Stimulated activated CD8-positive, alpha-beta memory T cell treated with anti-CD3 and anti-CD28 coated beads, Interleukin-15, amount 100 ng/mL, for 1 hour (primary cell): ENCODE measurements around the gene SOCS7.

Experiments used
- DNase-seq: peaks from one replicate; pipeline ENCODE4 v3.0.0-alpha.2; 2020; ENCODE audit warnings: low read depth

Gene SOCS7

DNA sequence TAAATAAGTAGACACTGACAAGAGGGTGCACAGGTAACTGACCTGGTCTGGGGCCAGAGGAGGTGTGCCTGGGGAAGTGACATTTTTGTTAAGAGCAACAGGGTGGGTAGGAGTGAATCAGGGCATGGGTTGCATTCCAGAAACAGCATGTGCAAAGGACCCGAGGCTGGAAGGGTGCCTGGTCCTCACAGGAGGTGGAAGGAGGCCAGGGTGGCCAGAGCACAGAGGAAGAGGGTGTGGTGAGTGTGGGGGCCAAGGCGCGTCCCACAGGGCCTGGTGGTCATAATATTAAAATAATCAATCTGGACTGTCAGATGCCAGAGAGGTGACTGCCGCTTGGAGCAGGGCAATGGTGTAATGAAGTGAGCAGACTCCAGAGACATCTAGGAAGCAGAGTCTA is 90.9 kb downstream of the SOCS7 start:
- DNase-seq = no peak

GRCh38 chr17:38443356-38444031 is 91.8 kb downstream of the SOCS7 start:
- no peak for DNase-seq

- peak; percentile 10 for DNase-seq
These were observed 92.5 kb downstream of the SOCS7 start for GRCh38 chr17:38444151-38444550.

DNA sequence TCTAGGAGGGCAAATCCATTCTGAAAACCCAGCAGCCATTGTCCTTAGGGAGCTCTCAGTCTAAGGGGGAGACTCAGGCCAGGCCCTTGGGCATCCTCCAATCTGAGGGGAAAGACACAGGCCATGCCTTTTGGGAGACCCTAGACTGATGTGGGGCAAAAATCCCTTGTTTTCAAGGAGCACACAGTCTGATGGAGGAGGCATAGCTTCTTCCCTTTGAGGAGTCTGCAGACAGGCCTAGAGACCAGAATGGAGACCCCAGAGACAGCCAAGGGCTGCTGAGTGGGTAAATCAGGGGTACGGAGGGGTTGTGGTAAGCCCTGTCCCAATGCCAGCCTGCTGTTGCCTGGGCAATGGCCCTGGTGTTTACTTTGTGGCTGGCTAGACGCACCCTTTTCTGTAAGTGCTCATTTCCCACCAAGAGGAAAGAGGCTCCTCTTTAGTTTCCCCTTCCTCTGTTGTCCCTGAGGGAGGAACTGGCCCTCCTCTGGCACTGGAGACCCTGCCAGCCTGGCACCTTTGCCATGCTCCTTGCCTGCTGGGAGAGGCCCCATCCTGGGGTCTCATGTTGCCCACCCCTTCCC is 96.0 kb downstream of the SOCS7 start:
- DNase-seq = no peak

- no peak for DNase-seq
These were observed 96.6 kb downstream of the SOCS7 start for GRCh38 chr17:38448208-38448771.

DNA sequence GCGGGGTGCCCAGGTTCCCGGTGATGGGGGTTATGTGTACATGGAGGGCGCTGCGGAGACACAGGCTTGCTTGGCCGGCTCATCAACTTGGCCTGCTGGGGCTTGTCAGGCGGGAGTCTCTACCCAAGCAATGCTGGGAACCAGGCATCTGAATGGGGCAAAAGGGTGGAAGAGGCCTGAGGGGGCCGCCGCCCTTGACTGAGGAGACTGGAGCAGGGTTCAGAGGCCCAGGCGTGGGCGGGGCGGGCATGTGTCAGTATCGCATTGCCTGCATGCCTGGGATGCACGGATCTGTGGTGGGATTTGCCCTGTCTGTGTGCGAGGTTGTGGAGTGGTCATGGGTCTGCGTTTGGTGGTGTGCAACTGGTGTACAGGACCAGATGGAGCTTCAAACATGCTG is 97.7 kb downstream of the SOCS7 start:
- no peak for DNase-seq

- DNase-seq = no peak
These were observed 98.9 kb downstream of the SOCS7 start for GRCh38 chr17:38450557-38451029.

GRCh38 chr17:38451030-38451839 is 99.6 kb downstream of the SOCS7 start:
- no peak for DNase-seq

DNA sequence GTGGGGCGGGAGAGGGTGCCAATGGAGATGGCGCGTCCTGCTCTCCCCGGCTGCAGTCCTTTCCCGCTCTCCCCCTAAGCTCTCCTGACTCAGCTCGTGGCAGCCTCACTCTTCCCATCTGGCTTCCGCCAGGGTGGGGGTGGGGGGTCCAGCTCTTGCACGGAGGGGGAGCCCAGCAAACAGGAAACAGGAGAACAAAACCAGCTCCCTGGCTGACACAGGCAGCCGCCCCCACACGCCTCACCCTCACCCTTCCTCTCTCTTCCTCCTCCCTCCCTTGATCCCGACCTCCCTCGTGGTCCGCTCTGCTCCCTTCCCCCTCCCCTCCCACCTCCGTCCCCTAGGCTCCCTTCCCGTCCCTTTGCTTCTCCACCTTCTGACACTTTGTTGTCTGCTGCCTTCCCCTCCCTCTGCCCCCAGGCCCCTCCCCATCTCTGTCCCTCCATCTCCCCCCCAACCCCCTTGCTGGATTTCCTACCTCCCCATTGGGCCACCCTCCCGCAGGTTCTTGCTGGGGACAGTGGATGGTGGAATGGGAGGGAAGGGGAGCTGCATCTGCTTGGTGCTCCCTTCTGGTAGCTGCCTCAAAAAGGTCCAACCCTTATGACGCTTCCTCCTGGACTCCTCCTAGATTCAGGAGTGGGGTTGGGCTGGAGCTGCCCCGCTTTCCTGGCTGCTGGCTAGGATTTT is 100.3 kb downstream of the SOCS7 start:
- no peak for DNase-seq

- DNase-seq = no peak
These were observed 101.1 kb downstream of the SOCS7 start for GRCh38 chr17:38452719-38453118.

DNA sequence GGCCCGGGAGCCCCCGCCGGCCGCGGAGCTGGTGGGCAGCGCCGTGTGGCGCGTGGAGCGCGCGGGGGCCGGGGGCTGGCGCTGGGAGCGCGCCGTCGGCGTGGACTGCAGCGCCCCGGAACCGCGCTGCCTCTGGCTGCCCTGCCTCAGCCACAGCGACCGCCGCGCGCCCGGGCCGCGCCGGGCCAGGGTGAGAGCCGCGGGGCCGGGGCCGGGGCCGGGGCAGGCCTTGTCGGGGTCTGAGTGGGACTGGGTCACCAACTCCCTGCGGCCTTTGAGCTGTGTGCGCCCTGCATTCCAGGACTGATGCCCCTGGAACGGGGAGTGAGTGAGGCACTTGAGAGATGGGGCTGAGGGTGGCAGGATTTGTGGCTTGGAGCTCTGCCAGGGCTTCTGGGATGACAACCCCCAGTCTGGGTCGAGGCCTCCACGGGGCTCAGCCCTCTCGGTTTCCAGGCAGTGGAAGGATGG is 102.3 kb downstream of the SOCS7 start:
- DNase-seq = no peak

DNA sequence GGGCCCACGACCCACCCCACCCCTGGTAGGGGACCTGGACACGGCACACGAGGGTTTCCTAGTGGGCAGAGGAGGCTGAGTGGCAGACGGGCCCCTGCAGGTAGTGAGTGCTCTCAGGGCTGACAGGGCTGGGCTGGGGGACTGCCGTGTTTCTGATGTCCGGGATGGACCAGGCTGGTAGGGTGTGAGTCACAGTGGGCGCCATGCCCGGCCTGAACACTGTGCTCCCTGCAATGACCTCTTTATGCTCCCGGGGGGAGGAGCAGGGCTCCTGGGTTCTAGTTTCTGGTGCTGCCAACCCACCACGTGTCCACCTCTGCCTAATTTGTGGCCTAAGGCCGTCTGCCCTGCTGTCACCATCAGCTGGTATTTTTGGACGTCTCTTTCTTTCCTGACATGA is 102.9 kb downstream of the SOCS7 start:
- no peak for DNase-seq
